ENCODE measurements around the gene TMEM213. TPM values are rescaled to one million over a fixed set of nuclear protein-coding genes. Genes with fewer than 3 reads are reported as not detected.

Gene TMEM213
- total and polyA plus RNA-seq, 10 donors = 0.05 TPM; not detected in 9

DNA sequence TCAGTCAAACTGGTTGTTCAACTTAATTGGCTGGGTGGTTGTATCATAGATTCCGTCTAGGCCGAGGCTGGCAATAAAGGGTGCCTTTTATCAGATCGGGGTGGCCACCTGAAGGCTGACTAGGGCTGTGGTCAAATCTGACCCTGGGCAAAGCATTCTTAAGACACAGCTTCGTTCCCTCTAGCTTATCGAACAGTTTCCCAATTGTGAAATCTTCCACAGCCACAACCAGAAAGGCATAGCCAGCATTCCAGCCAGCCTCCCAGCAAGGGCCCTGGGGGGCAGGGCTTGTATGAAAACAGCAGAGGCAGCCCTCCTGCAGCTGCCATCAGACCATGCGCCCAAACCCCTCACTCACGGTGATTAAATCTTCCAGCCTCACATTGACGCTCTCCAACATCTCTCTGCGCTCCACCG is 42.5 kb upstream of the TMEM213 start:
- 81 to 94% (median 85%) methylated on average over 10 of the region's 10 CpGs for WGBS, 5 donors
- Histone ChIP-seq H3K36me3 (no peaks in the 10 kb centered on the region), H3K9me3 (no peaks in the 10 kb centered on the region), H3K27me3 (replicated peaks in 1 of 7) (peaks cover 0 to 11% (median 0%) of the 10 kb centered on the region in 7 donors), H3K4me3 (no peak overlapping the region), H3K27ac (no peak overlapping the region), H3K4me1 (peaks cover 4 to 16% (median 12%) of the 10 kb centered on the region in 6 donors)
- intact Hi-C loops (cut with DNase I; ENCODE audit: low total_unique reads) = no loop called here
- DNase-seq = no peak
- TF ChIP-seq, protein P1, sequence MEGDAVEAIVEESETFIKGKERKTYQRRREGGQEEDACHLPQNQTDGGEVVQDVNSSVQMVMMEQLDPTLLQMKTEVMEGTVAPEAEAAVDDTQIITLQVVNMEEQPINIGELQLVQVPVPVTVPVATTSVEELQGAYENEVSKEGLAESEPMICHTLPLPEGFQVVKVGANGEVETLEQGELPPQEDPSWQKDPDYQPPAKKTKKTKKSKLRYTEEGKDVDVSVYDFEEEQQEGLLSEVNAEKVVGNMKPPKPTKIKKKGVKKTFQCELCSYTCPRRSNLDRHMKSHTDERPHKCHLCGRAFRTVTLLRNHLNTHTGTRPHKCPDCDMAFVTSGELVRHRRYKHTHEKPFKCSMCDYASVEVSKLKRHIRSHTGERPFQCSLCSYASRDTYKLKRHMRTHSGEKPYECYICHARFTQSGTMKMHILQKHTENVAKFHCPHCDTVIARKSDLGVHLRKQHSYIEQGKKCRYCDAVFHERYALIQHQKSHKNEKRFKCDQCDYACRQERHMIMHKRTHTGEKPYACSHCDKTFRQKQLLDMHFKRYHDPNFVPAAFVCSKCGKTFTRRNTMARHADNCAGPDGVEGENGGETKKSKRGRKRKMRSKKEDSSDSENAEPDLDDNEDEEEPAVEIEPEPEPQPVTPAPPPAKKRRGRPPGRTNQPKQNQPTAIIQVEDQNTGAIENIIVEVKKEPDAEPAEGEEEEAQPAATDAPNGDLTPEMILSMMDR (IDR thresholded peaks at IDR 0.05 in 8 of 11, conservative IDR thresholded peaks at IDR 0.05 in 3 of 11) = no peak
- no peak for TF ChIP-seq POLR2AphosphoS5 (IDR thresholded peaks at IDR 0.05)
- no peak for TF ChIP-seq POLR2A (IDR thresholded peaks at IDR 0.05)

DNA sequence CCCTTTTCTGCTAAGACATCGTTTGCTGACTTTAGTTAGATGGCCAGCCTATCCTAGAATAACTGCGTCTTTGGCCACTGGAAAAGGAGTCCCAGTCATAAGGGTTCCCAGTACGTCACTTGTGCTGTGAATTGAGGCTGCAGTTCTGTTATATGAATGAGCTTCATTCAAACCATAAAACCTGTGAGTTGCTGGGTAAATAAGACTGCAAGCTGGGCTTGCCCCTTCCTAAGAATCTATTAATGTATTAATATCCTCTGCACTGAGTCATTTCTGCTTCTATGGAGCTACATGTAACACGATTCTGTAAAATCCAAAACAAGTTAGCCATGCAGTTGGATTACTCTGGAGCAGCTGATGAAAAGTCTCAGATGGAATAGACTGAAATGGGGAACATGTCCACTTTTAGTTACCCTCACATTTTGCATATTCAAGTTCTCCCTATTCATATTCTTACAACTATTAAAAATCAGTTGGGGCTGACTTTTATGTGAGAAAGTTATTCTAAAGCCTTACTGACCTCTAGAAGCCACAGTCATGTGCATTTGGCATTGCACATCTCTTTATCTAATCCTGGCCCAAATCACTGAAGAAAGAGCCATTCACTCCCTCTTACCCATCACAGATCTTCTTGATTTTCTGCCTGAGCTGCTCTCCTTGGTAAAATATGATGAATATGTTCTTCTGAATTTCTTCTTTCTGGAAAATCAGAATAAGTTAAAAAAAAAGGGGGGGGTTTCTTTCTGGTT is 41.8 kb upstream of the TMEM213 start:
- peaks cover 4 to 16% (median 12%) of the 10 kb centered on the region in 6 donors for H3K4me1 ChIP-seq
- H3K27me3 ChIP-seq (replicated peaks in 1 of 7) = peaks cover 0 to 4% (median 0%) of the 10 kb centered on the region in 7 donors
- intact Hi-C loops (cut with DNase I; ENCODE audit: low total_unique reads) = no loop called here
- no peaks in the 10 kb centered on the region for H3K9me3 ChIP-seq
- no peak overlapping the region for H3K27ac ChIP-seq
- H3K36me3 ChIP-seq = no peaks in the 10 kb centered on the region
- TF ChIP-seq, protein P1 (IDR thresholded peaks at IDR 0.05 in 8 of 11, conservative IDR thresholded peaks at IDR 0.05 in 3 of 11) = no peak
- no peak for DNase-seq
- 68 to 85% (median 77%) methylated on average over 4 of the region's 4 CpGs for WGBS, 5 donors
- no peak overlapping the region for H3K4me3 ChIP-seq

GRCh38 chr7:138756591-138757242 is 41.1 kb upstream of the TMEM213 start:
- WGBS, 5 donors = 69 to 90% (median 79%) methylated on average over 4 of the region's 4 CpGs
- intact Hi-C loops (cut with DNase I; ENCODE audit: low total_unique reads) = no loop called here

More at GRCh38 chr7:138756591-138757242, 41.1 kb upstream of the TMEM213 start:
- TF ChIP-seq POLR2AphosphoS5 (IDR thresholded peaks at IDR 0.05) (no peak), POLR2A (IDR thresholded peaks at IDR 0.05) (no peak)
- TF ChIP-seq, protein P1 (IDR thresholded peaks at IDR 0.05 in 8 of 11, conservative IDR thresholded peaks at IDR 0.05 in 3 of 11) = no peak
- Histone ChIP-seq H3K4me1 (peaks cover 4 to 16% (median 12%) of the 10 kb centered on the region in 6 donors), H3K27me3 (replicated peaks in 1 of 7) (no peaks in the 10 kb centered on the region), H3K36me3 (no peaks in the 10 kb centered on the region), H3K4me3 (no peak overlapping the region), H3K9me3 (no peaks in the 10 kb centered on the region), H3K27ac (no peak overlapping the region)
- no peak for DNase-seq
